Neural progenitor cell (in vitro differentiated cells): ENCODE results near the gene LDLRAD4. TPM values are rescaled to one million over a fixed set of nuclear protein-coding genes. Genes with fewer than 3 reads are reported as not detected.

Experiments used
- DNase-seq: peaks from one replicate; pipeline ENCODE4 v3.0.0-alpha.2; 2016; ENCODE audit warnings: low spot score
- H2AFZ ChIP-seq: fragments of 200-600 bp; sonication (generic); replicated peaks from 2 replicates; pipeline ENCODE4 v1.6.1; 2016; ENCODE audit warnings: antibody characterized with exemption
- H3F3A ChIP-seq: fragments of 200-600 bp; sonication (generic); 2 replicates; pipeline ENCODE4 v1.6.1; 2016; ENCODE audit warnings: antibody characterized with exemption, low read depth
- H3K27ac ChIP-seq: fragments of 200-600 bp; sonication (generic); 2 replicates; pipeline ENCODE4 v1.5.1; 2016; ENCODE audit warnings: mild to moderate bottlenecking
- H3K27me3 ChIP-seq: fragments of 200-600 bp; sonication (generic); 2 replicates; pipeline ENCODE4 v1.6.1; 2016; ENCODE audit warnings: mild to moderate bottlenecking, moderate library complexity
- H3K36me3 ChIP-seq: fragments of 200-600 bp; sonication (generic); 2 replicates; pipeline ENCODE4 v1.5.1; 2016
- H3K4me1 ChIP-seq: fragments of 200-600 bp; sonication (generic); 2 replicates; pipeline ENCODE4 v1.6.1; 2016; ENCODE audit warnings: mixed run types
- H3K4me2 ChIP-seq: fragments of 200-600 bp; sonication (generic); 2 replicates; pipeline ENCODE4 v1.6.1; 2016
- H3K4me3 ChIP-seq: fragments of 200-600 bp; sonication (generic); 2 replicates; pipeline ENCODE4 v1.5.1; 2016
- H3K79me2 ChIP-seq: fragments of 200-600 bp; sonication (generic); 2 replicates; pipeline ENCODE4 v1.6.1; 2016; ENCODE audit warnings: low read depth
- H3K9ac ChIP-seq: fragments of 200-600 bp; sonication (generic); 2 replicates; pipeline ENCODE4 v1.6.1; 2016
- H3K9me3 ChIP-seq: fragments of 200-600 bp; sonication (generic); 2 replicates; pipeline ENCODE4 v1.5.1; 2016; ENCODE audit warnings: low read depth
- H4K20me1 ChIP-seq: fragments of 200-600 bp; sonication (generic); 2 replicates; pipeline ENCODE4 v1.6.1; 2016; ENCODE audit warnings: low read depth
- H3K27ac Mint-ChIP-seq: 3 replicates; pipeline ENCODE4 v1.8.0; 2021; ENCODE audit warnings: mixed read lengths
- H3K27me3 Mint-ChIP-seq: 2 replicates; pipeline ENCODE4 v1.8.0; 2022; ENCODE audit warnings: low read depth, mild to moderate bottlenecking, inconsistent platforms, moderate library complexity, mixed read lengths; ENCODE audit not compliant: insufficient read depth
- H3K36me3 Mint-ChIP-seq: 3 replicates; pipeline ENCODE4 v1.8.0; 2021; ENCODE audit warnings: mixed read lengths
- H3K4me1 Mint-ChIP-seq: 3 replicates; pipeline ENCODE4 v1.8.0; 2021; ENCODE audit warnings: mixed read lengths
- H3K4me3 Mint-ChIP-seq: 3 replicates; pipeline ENCODE4 v1.8.0; 2021; ENCODE audit warnings: mild to moderate bottlenecking, moderate library complexity, mixed read lengths
- H3K9me3 Mint-ChIP-seq: 3 replicates; pipeline ENCODE4 v1.8.0; 2020; ENCODE audit warnings: mixed read lengths
- CTCF ChIP-seq: fragments of 200-600 bp; sonication (generic); IDR thresholded peaks from 2 replicates; pipeline ENCODE4 v1.5.1; 2017; ENCODE audit warnings: antibody characterized with exemption, mild to moderate bottlenecking
- EZH2 ChIP-seq: fragments of 200-600 bp; sonication (generic); IDR thresholded peaks from 2 replicates; pipeline ENCODE4 v1.6.1; 2017; ENCODE audit warnings: antibody characterized with exemption, mild to moderate bottlenecking, moderate library complexity
- EZH2phosphoT487 ChIP-seq: fragments of 200-600 bp; sonication (generic); IDR thresholded peaks from 2 replicates; pipeline ENCODE4 v1.6.1; 2017; ENCODE audit warnings: antibody characterized with exemption
- total RNA-seq: library from RNA; depleted of rRNA; stranded (reverse); fragments of >200 nt; gene quantifications from 2 replicates; pipeline ENCODE4 v1.2.3, GENCODE V29; 2015; ENCODE audit warnings: low replicate concordance

Gene LDLRAD4
- total RNA-seq, 1 donor from 2014 or later = 0.65 TPM

- Mint-ChIP-seq H3K27me3 (no peaks in the 10 kb centered on the region), H3K36me3 (peaks cover 2% of the 10 kb centered on the region), H3K9me3 (peaks cover 35% of the 10 kb centered on the region), H3K4me1 (no peaks in the 10 kb centered on the region), H3K4me3 (no peak overlapping the region), H3K27ac (no peak overlapping the region)
- Histone ChIP-seq H3K79me2 (no peaks in the 10 kb centered on the region), H3K27me3 (no peaks in the 10 kb centered on the region), H3K27ac (no peak overlapping the region), H3K4me2 (no peak overlapping the region), H3F3A (no peaks in the 10 kb centered on the region), H4K20me1 (no peaks in the 10 kb centered on the region), H3K4me3 (no peak overlapping the region), H3K9ac (no peak overlapping the region), H3K36me3 (no peaks in the 10 kb centered on the region), H3K4me1 (no peaks in the 10 kb centered on the region), H3K9me3 (peaks cover 4% of the 10 kb centered on the region), H2AFZ (no peak overlapping the region)
- TF ChIP-seq EZH2phosphoT487 (no peak), CTCF (no peak), EZH2 (no peak)
- no peak for DNase-seq
Measured at GRCh38 chr18:13353084-13353823, 134.7 kb downstream of the LDLRAD4 start.

GRCh38 chr18:13354402-13354801 lies 135.8 kb downstream of the LDLRAD4 start:
- Histone ChIP-seq H3K27ac (no peak overlapping the region), H3K36me3 (no peaks in the 10 kb centered on the region), H3K79me2 (no peaks in the 10 kb centered on the region), H4K20me1 (no peaks in the 10 kb centered on the region), H3K4me1 (no peaks in the 10 kb centered on the region), H3K9me3 (peaks cover under 1% of the 10 kb centered on the region), H3F3A (no peaks in the 10 kb centered on the region), H3K4me3 (no peak overlapping the region), H3K9ac (no peak overlapping the region), H3K4me2 (no peak overlapping the region), H3K27me3 (no peaks in the 10 kb centered on the region), H2AFZ (no peak overlapping the region)
- H3K36me3 Mint-ChIP-seq = peaks cover 2% of the 10 kb centered on the region
- no peak overlapping the region for H3K4me3 Mint-ChIP-seq
- no peaks in the 10 kb centered on the region for H3K27me3 Mint-ChIP-seq
- no peak overlapping the region for H3K27ac Mint-ChIP-seq
- TF ChIP-seq EZH2 (no peak), CTCF (no peak), EZH2phosphoT487 (no peak)
- no peak for DNase-seq
- no peaks in the 10 kb centered on the region for H3K4me1 Mint-ChIP-seq
- peaks cover 30% of the 10 kb centered on the region for H3K9me3 Mint-ChIP-seq

GRCh38 chr18:13356032-13356431 lies 137.5 kb downstream of the LDLRAD4 start:
- H3K4me3 Mint-ChIP-seq = no peak overlapping the region
- no peaks in the 10 kb centered on the region for H3K9me3 ChIP-seq
- no peaks in the 10 kb centered on the region for H3K79me2 ChIP-seq
- H3K9me3 Mint-ChIP-seq = peaks cover 17% of the 10 kb centered on the region
- TF ChIP-seq EZH2phosphoT487 (no peak), CTCF (no peak), EZH2 (no peak)
- peaks cover 2% of the 10 kb centered on the region for H3K36me3 Mint-ChIP-seq
- H3K4me3 ChIP-seq = no peak overlapping the region
- no peak overlapping the region for H3K9ac ChIP-seq
- H3F3A ChIP-seq = no peaks in the 10 kb centered on the region
- H2AFZ ChIP-seq = no peak overlapping the region
- H3K27ac ChIP-seq = no peak overlapping the region
- no peaks in the 10 kb centered on the region for H3K4me1 ChIP-seq
- no peaks in the 10 kb centered on the region for H3K27me3 ChIP-seq
- no peak for DNase-seq
- H3K27ac Mint-ChIP-seq = no peak overlapping the region
- H3K4me1 Mint-ChIP-seq = no peaks in the 10 kb centered on the region
- H3K27me3 Mint-ChIP-seq = no peaks in the 10 kb centered on the region
- no peak overlapping the region for H3K4me2 ChIP-seq
- H3K36me3 ChIP-seq = no peaks in the 10 kb centered on the region
- H4K20me1 ChIP-seq = no peaks in the 10 kb centered on the region
